Ishikawa (cell line): ENCODE measurements around the gene ATP5MC2.

Experiments
- CEBPB ChIP-seq: IDR thresholded peaks from 2 replicates; pipeline ENCODE4 v1.6.1; 2012
- CREB1 ChIP-seq: IDR thresholded peaks from 2 replicates; pipeline ENCODE4 v1.6.1; 2012; ENCODE audit warnings: low read depth
- EGR1 ChIP-seq: IDR thresholded peaks from 2 replicates; pipeline ENCODE4 v1.6.1; 2012
- EP300 ChIP-seq: IDR thresholded peaks from 2 replicates; pipeline ENCODE4 v1.6.1; 2012; ENCODE audit warnings: borderline replicate concordance
- FOXM1 ChIP-seq: IDR thresholded peaks from 2 replicates; pipeline ENCODE4 v1.6.1; 2012; ENCODE audit warnings: low read depth, borderline replicate concordance
- MAX ChIP-seq: IDR thresholded peaks from 2 replicates; pipeline ENCODE4 v1.6.1; 2012
- NFIC ChIP-seq: IDR thresholded peaks from 2 replicates; pipeline ENCODE4 v1.6.1; 2012
- RAD21 ChIP-seq: IDR thresholded peaks from 2 replicates; pipeline ENCODE4 v1.6.1; 2012; ENCODE audit warnings: low read depth
- REST ChIP-seq: IDR thresholded peaks from 2 replicates; pipeline ENCODE4 v1.6.1; 2012; ENCODE audit warnings: low read depth, mild to moderate bottlenecking
- TAF1 ChIP-seq: IDR thresholded peaks from 2 replicates; pipeline ENCODE4 v1.6.1; 2012; ENCODE audit warnings: low read depth, mild to moderate bottlenecking
- TCF12 ChIP-seq: IDR thresholded peaks from 2 replicates; pipeline ENCODE4 v1.6.1; 2012; ENCODE audit warnings: low read depth
- TEAD4 ChIP-seq: IDR thresholded peaks from 2 replicates; pipeline ENCODE4 v1.6.1; 2012
- USF1 ChIP-seq: IDR thresholded peaks from 2 replicates; pipeline ENCODE4 v1.6.1; 2012
- YY1 ChIP-seq: IDR thresholded peaks from 2 replicates; pipeline ENCODE4 v1.6.1; 2012; ENCODE audit warnings: low read depth
- ZBTB7A ChIP-seq: IDR thresholded peaks from 2 replicates; pipeline ENCODE4 v1.6.1; 2012; ENCODE audit warnings: low read depth

ATP5MC2 gene

GRCh38 chr12:53717319-53717718, 41.4 kb upstream of the ATP5MC2 start:
- TF ChIP-seq ZBTB7A: no peak
- no peak for TF ChIP-seq TEAD4
- no peak for TF ChIP-seq USF1
- TF ChIP-seq CREB1: no peak
- TF ChIP-seq FOXM1: no peak
- no peak for TF ChIP-seq TCF12
- no peak for TF ChIP-seq CEBPB
- TF ChIP-seq TAF1: no peak
- TF ChIP-seq EP300: no peak
- TF ChIP-seq NFIC: no peak
- TF ChIP-seq REST: no peak
- TF ChIP-seq MAX: no peak
- no peak for TF ChIP-seq EGR1
- TF ChIP-seq YY1: no peak
- no peak for TF ChIP-seq RAD21

- TF ChIP-seq CREB1: no peak
- TF ChIP-seq YY1: no peak
- TF ChIP-seq ZBTB7A: no peak
- TF ChIP-seq USF1: no peak
- no peak for TF ChIP-seq TAF1
- TF ChIP-seq EGR1: no peak
- no peak for TF ChIP-seq REST
- no peak for TF ChIP-seq MAX
- no peak for TF ChIP-seq TCF12
- TF ChIP-seq TEAD4: no peak
- TF ChIP-seq EP300: no peak
- TF ChIP-seq RAD21: no peak
- TF ChIP-seq CEBPB: no peak
- TF ChIP-seq FOXM1: no peak
These were observed 38.1 kb upstream of the ATP5MC2 start for GRCh38 chr12:53714004-53714403.

GRCh38 chr12:53713516-53713915, 37.6 kb upstream of the ATP5MC2 start:
- TF ChIP-seq MAX (no peak), EP300 (no peak), RAD21 (no peak), TAF1 (no peak), FOXM1 (no peak), TEAD4 (no peak), ZBTB7A (no peak), REST (no peak), USF1 (no peak), CREB1 (no peak), EGR1 (no peak), CEBPB (no peak), YY1 (no peak)

- TF ChIP-seq USF1 (no peak), CREB1 (no peak), RAD21 (no peak), EGR1 (no peak), REST (no peak), EP300 (no peak), YY1 (no peak), TAF1 (no peak), MAX (no peak), CEBPB (no peak), TCF12 (no peak), FOXM1 (no peak), ZBTB7A (no peak), TEAD4 (no peak), NFIC (no peak)
These were observed 36.3 kb upstream of the ATP5MC2 start for GRCh38 chr12:53712059-53712643.
